ENCODE data around the gene LPP. TPM values are rescaled to one million over a fixed set of nuclear protein-coding genes. Genes with fewer than 3 reads are reported as not detected.
"Not testable (repeated sequence)": the region's sequence is repeated elsewhere in the genome, so short reads cannot be mapped to it uniquely, and the experiment has no call there.

Gene LPP
- total RNA-seq, 1 donor from 2014 or later, result 23.0 TPM

- peak; percentile 54 to 82 for DNase-seq (ENCODE audit: low read depth in 2 of 2)
Observed at GRCh38 chr3:188695241-188695640, 541.3 kb downstream of the LPP start.

DNA sequence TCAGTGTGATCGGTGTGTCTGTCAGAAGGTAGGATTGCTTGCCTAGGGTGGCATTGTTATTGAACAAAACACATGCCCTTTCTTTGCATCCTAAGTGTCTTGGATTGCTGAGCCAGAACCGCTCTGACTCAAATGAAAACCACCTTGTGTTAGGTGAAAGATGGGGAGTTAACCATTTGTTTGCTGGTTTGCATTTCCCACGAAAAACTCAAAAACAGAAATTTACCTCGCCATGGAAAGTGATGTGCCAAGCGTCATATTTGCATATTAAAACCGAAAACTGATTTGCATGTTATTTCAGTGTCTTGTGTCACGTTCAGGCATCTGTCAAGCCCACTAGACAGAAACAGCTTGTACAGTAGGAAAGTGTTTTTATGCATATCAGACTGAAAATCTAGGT, 543.2 kb downstream of the LPP start:
- DNase-seq (ENCODE audit: low read depth in 2 of 2), result no peak

DNA sequence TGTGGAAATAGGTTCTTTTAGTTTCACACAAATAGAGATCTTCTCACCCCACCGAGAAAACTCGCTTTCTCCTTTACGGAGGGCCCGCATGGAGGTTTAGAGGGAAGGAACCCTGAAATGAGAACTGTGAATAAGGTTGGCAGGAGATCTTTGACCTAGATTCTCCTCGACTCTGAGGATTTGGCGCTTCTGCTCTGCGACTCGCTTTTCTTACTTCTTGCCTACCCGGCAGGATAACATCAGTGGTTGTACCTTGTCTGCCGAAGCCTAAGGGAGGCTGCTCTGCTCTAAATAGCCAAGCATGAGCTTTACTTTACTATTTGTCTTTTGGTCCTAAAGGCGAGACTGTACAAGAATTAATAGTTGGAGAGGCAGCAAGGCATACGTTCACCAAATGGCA, 544.5 kb downstream of the LPP start:
- no peak for DNase-seq (ENCODE audit: low read depth in 2 of 2)

- no peak for DNase-seq (ENCODE audit: low read depth in 2 of 2)
Observed at GRCh38 chr3:188700501-188700900, 546.5 kb downstream of the LPP start.

DNA sequence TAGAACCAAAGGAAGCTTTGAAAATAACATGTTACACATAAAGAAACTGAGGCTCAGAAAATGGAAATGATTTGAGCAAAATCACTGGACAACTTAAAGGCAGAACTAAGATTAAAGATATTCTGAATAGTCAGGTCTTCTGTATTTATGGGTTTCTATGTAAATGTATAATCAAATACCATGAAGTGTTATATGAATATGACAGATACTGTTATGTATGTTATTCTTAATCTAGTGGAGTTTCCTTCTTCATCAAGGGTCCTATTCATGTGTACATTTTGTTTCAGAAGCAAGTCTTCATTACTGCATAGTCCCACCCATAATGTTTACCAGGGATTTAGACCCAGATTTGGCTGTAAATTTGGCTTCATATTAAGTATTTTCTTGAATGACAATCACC, 547.0 kb downstream of the LPP start:
- no peak for DNase-seq (ENCODE audit: low read depth in 2 of 2)

DNA sequence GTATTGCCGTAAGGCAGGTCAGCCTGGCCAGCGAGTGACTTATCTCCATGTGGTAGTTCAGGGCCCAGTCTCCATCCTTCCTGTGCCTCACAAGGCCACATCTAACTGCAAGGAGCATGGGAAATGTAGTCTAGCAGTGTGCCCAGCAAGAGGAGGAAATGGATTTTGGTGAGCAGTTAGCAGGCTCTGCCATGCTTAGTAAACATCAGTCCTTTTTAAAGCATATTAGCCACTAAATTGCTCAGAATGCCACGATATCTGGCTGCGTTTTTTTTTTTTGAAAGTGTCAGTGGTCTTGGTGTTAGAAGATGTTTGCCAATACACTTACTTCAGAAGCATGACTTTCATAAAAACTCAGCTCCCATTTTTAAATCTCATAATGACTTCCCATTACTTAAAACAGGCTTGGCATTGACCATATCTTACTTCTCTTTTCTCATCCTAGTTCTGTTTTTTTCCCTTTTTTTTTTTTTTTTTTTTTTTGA, 547.6 kb downstream of the LPP start:
- no peak for DNase-seq (ENCODE audit: low read depth in 2 of 2)

- not testable (repeated sequence) for DNase-seq (ENCODE audit: low read depth in 2 of 2)
Observed at GRCh38 chr3:188702028-188702427, 548.1 kb downstream of the LPP start.

DNA sequence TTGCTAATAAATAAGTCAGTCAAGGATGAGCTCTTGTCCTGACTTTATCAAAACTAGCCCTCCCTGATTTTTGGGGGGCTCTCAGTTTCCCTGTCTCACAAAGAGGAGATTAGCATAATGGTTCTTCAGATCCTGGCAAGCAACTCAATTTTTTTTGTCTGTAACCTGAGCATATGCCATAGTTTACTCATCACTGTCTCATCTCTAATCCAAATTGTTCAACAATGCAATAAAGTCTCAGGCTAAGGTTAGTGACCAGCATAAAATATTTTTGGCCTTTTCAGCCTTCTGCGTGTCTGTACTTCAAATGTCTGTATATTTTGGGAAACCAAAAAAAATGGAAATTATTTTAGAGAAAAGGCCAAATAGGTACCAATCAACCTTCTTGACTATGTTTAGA, 552.2 kb downstream of the LPP start:
- no peak for DNase-seq (ENCODE audit: low read depth in 2 of 2)

DNA sequence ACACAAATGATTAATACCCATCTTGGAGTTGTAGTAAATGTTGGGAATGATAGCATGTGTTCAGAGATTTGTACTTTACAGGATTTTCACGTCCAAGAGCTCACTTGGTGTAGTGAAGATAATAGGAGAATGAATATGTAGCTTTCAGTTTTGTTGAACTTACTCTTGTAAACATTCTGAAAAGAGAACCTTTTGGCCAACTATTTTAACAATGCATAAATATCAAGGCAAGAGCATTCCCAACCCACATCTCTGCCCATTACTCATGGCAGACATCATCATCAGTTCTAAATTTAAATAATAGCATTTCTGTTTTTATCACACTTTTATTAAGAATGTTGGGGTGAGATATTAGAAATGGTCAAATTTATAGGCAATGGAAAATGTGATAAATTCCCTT, 552.6 kb downstream of the LPP start:
- no peak for DNase-seq (ENCODE audit: low read depth in 2 of 2)

DNA sequence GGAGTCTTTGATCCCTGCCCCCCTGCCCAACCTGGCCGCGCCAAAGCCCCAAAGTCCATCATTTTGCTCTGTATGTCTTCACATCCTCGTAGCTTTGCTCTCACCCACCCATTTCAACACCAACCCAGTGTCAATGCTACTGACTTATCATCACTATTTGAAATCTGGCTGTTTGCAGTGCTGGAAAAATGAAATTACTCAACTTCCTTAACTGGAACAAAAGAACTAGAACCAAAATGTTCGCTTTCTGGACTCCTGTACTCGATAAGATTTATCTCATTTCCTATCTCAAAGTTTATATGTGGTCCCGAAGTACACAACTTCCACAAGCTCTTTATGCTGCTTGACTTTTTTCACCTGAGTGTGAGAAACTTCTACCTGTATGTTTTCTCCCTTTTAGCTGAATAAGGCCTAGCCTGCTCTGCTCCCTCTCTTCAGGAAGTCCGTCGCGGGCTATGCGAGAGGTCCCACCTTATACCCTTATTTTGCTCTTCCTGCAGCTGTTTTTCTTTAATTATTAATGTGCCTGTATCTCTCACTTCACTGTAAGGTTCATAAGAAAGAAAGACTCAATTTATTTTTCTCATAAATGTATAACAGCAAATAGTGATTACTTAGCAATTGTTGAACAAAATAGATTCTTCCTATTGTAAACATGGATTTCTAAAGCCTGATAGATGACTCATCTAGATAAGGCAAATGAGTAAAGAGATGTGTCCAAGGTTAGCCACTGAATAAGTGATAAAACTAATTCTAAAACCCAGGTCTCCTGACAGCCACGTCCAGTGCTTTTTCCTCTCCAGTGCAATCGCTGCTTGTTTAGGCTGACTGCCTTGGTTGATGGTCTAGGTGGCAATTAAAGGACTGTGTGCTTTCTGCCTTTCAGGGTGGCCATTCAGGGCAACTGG, 553.7 kb downstream of the LPP start:
- DNase-seq (ENCODE audit: low read depth in 2 of 2), result peak; percentile 59 to 77

- no peak for DNase-seq (ENCODE audit: low read depth in 2 of 2)
Observed at GRCh38 chr3:188711881-188712247, 557.9 kb downstream of the LPP start.

GRCh38 chr3:188712248-188712924, 558.4 kb downstream of the LPP start:
- DNase-seq (ENCODE audit: low read depth in 2 of 2), result peak; percentile 42 to 78

- DNase-seq (ENCODE audit: low read depth in 2 of 2), result no peak
Observed at GRCh38 chr3:188712991-188713390, 559.0 kb downstream of the LPP start.

DNA sequence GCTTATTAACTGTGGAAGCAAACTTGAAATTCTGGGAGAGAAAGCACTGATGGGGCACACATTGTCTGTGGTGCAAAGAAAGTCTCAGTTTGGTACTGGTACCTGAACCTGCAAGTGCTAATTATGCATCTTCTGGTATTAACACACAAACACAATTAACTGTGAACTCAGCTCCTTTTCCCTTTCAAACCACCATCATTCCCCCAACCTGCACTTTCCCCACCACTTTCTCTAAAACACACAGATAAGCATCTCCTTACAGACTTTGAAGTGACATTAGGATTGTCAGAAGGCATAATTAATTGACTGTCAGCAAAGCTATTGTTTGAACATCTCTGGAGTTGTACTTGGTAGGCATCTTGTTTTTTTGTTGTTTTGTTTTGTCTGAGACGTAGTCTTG, 565.6 kb downstream of the LPP start:
- DNase-seq (ENCODE audit: low read depth in 2 of 2), result no peak

- DNase-seq (ENCODE audit: low read depth in 2 of 2), result no peak
Observed at GRCh38 chr3:188720215-188720614, 566.3 kb downstream of the LPP start.

DNA sequence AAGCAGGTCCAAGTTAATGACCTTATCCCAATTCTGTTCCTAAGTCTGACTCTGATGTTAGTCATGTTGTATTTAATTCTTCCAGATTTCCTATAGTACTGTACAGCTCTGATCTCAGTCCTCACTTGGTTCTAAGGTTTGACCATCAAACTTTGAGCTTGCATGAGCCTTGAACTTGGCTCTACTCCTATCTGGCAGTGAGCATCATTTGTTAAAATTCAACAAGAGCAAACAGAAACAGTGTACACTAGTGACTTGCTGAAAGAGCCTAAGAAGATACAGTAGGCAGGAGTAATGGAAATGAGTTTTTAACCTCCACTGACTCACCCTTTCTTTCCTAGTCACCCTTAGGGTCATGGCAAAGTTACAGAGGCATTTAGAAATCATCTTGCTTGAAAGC, 566.7 kb downstream of the LPP start:
- peak in 1 of 2 donors; percentile 13 for DNase-seq (ENCODE audit: low read depth in 2 of 2)

- no peak for DNase-seq (ENCODE audit: low read depth in 2 of 2)
Observed at GRCh38 chr3:188721312-188721711, 567.4 kb downstream of the LPP start.

GRCh38 chr3:188721990-188722389, 568.0 kb downstream of the LPP start:
- DNase-seq (ENCODE audit: low read depth in 2 of 2), result no peak

- no peak for DNase-seq (ENCODE audit: low read depth in 2 of 2)
Observed at GRCh38 chr3:188722963-188723362, 569.0 kb downstream of the LPP start.

DNA sequence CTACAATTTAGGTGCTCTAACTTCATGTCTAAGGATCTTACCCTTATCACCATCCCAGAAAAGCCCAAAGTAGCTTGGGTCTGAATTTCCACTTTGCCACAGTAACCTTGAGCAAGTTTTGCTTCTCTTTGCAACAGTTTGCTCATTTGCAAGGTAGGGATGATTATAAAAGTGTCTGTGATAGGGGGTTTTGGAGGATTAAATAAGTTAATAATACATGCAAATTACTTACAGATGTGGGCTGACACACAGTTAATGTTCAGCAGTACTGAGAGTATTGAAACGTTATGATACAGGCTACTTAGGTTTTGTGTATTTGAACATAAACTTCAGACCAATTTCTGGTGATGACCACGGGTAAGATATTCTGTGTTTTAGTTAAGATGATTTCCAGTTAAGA, 573.1 kb downstream of the LPP start:
- DNase-seq (ENCODE audit: low read depth in 2 of 2), result no peak

DNA sequence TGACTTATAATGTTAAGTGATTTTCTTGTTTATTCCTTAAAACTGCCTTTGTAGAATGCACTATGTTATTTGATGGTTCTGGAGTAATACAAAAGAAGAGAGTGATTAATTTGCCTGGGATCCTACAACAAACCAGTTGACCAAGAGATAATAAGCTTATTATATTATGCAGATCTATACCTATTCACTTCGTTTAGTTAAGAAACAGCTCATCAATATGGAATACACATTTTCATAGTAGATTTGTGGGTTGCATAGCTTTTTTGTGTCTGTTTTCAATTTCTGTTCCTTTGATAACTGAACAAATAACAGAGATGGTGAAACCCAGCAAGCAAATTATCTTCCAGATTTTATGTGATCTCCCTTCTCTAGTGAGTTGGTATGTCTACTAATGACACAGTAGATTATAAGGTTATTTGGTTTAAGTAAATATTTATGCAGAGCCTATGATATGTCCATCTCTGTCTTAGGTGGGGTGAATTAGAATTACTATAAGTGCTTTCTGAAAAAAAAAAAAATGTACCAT, 574.5 kb downstream of the LPP start:
- no peak for DNase-seq (ENCODE audit: low read depth in 2 of 2)

DNA sequence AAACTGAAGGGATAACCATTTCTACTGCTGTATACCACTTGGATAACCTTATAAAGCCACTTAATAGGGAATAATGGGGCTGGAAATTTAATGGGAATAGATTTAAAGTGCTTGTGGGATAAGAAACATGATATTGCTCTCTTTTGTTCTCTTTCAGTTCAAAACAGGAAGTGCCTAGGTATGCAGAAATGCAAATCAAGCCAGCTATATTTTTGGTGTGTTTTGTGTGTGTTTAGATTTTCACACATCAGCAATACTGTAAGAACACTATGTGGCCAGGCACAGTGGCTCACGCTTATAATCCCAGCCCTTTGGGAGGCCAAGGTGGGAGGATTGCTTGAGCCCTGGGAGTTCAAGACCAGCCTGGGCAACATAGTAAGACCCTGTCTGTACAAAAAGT, 575.5 kb downstream of the LPP start:
- no peak for DNase-seq (ENCODE audit: low read depth in 2 of 2)

DNA sequence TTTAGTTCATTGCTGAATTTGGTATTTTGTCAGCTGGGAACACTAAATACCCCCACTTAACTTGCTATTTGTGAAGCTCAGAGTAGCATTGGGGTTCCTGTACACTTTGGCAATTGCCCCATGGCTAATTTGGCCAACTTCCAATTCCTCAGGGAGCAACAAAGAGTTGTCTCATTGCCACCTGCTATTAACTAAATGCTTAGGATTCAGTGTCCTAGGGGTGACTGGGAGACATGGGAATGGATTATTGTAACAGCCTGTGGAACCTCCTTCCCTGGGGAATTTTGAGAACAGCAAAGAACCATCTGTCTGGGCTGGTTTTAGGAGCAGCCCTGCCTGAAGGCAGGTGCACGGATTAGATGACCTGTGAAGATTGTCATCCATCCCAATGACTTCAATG, 580.4 kb downstream of the LPP start:
- DNase-seq (ENCODE audit: low read depth in 2 of 2), result peak; percentile 33 to 47

All from lung microvascular endothelial cell (primary cell).